GM18519 (cell line): ENCODE data around the gene MARCHF10.

Source experiments
- ATAC-seq: cut with Tn5 transposase; IDR thresholded peaks from one replicate; pipeline ENCODE4 v1.9.1; 2021; ENCODE audit warnings: mild to moderate bottlenecking, moderate library complexity; ENCODE audit not compliant: unreplicated experiment, low FRiP score

MARCHF10 gene

DNA sequence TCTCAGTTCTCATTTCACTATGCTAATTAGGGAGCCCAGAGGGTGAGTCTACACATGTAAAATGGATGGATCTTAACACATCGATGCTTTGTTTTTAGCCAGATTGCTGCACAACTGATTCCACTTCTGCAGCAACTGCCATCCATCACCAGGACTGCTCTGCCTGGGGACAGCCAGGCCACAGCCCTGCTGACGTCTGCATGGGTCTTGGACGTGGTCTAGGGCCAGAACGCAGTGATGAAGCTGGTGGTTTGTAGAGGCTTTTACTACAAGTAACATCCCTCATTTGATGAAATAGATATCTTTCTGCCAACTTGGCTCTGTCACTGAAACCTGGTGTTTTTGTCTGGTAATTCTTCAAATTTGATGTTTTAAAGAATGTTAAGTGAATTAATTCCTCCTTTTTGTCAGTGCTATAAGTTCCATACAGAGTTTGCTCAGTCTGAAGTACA, 50.6 kb downstream of the MARCHF10 start:
- ATAC-seq, result no peak

DNA sequence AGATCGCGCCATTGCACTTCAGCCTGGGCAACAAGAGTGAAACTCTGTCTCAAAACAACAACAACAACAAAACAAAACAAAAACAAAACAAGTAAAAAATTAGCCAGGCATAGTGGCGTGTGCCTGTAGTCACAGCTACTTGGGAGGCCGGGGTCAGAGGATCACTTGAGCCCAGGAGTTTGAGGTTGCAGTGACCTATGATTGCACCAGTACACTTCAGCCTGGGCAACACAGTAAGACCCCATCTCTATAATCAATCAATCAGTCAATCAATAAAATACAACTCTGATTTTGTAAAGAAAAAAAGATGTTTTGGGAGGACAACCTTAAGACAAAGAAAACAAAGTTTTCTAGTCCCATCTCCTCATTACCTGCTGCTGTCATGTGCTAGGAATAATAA, 51.9 kb downstream of the MARCHF10 start:
- ATAC-seq, result no peak

- ATAC-seq, result no peak
Measured at GRCh38 chr17:62755141-62755851, 52.8 kb downstream of the MARCHF10 start.

DNA sequence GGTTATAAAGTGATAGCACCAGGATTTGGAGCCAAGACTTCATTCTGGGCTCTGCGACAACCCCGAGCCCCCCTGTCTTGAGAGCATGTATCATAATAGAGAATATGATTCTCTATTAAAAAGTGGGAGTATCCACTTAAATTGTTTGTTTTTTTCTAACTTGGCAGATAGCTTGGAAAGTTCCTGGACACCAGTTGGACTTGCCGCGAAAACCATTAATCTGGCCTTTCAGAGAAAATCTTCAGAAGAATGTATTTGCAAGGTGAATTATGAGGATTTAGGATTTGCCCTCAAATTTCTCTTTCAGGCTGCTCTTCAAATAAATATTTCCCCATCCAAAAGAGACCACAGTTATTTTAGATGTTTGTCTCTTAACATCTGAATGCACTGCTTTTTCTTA, 53.5 kb downstream of the MARCHF10 start:
- no peak for ATAC-seq

DNA sequence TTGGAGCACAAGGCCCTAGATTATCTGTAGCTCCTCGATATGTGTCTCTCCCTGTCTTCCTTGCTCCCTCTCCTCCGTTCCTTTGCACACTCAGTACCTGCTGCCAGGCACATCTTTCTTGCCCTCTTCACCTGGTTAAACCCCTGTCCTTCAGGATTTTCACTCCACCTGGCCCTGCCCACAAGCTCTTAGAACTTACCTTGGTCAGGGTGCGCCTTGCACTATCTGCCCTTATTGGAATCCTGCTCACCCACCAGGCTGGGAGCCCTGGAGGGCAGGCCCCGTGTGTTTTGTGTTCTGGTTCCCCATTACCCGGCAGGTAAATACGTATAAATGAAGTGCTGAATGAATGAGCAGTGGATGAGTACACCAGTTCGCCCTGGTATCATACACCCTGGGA, 54.6 kb downstream of the MARCHF10 start:
- no peak for ATAC-seq

DNA sequence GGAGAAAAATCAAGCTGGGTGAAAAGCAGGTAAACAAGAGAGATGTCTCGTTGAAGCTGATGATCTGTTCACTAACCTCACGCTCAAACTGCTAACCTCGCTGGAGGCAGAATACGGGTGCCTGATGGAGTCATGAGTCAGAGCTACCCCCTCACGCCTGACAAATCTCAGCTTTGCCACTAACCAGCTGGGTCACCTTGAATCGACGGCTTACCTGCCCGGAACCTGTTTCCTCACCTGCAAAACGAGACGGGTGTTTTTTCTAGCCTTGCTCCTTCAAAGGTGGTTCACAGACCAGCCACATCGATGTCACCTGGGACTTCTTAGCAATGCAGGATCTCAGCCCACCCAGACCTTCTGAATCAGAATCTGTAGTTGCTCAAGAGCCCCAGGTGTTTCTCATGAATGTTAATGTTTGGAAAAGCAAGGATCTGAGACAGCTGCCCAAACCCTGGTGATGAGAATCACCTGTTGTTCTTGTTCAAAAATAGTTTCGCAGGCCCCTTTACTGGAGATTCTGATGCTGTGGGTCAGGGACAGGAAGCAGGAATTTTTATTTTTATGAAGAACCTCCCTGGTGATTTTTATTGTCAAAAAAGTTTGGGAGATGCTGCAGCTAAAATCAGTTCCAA, 56.9 kb downstream of the MARCHF10 start:
- no peak for ATAC-seq

DNA sequence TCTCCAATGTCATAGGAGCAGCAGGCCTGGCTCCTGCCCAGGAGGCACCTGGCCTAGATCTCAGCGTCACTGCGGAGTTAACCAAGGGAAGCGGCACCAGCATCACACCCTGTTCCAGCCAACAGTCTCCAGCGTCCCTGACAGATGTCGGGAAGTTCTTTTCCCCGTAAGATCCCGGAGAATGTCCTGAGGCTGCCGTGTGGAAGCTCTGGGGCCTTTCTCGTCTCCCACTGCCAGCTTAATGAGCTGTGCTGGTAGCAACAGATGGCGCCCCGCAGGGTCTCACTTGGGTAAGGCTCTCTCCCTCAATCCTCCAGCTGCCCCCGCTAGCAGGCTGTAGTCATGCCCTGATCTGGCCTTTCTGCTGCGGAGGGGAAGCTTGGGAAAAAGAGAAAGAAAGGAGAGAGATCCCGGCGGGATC, 57.5 kb downstream of the MARCHF10 start:
- no peak for ATAC-seq

- no peak for ATAC-seq
Measured at GRCh38 chr17:62749926-62750325, 58.2 kb downstream of the MARCHF10 start.

DNA sequence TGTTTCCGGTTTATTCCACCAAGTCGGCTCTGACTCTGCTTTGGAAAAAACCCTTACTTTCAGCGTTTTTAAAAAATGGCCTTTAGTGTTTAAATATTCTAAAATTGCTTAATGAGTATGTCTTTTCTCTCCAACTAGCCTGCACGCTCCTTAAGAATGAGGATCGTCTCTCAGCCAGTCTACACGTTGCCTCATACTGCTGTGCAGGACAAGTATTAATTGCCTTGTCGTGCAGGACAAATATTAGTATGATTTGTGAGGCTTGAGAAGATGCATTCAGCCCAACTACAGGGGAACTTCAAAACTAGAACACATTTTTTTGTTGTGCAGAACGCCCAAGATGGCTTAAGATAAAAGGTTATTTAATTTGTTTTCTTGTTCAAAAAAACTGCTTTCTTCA, 61.2 kb downstream of the MARCHF10 start:
- ATAC-seq, result no peak

- ATAC-seq, result no peak
Measured at GRCh38 chr17:62745806-62746205, 62.3 kb downstream of the MARCHF10 start.

GRCh38 chr17:62744259-62744658, 63.9 kb downstream of the MARCHF10 start:
- ATAC-seq, result no peak

- peak; percentile 76 for ATAC-seq
Measured at GRCh38 chr17:62741290-62741689, 66.8 kb downstream of the MARCHF10 start.

GRCh38 chr17:62739645-62740388, 68.3 kb downstream of the MARCHF10 start:
- ATAC-seq, result no peak

GRCh38 chr17:62738281-62738680, 69.8 kb downstream of the MARCHF10 start:
- ATAC-seq, result no peak

- ATAC-seq, result no peak
Measured at GRCh38 chr17:62737513-62737912, 70.6 kb downstream of the MARCHF10 start.

DNA sequence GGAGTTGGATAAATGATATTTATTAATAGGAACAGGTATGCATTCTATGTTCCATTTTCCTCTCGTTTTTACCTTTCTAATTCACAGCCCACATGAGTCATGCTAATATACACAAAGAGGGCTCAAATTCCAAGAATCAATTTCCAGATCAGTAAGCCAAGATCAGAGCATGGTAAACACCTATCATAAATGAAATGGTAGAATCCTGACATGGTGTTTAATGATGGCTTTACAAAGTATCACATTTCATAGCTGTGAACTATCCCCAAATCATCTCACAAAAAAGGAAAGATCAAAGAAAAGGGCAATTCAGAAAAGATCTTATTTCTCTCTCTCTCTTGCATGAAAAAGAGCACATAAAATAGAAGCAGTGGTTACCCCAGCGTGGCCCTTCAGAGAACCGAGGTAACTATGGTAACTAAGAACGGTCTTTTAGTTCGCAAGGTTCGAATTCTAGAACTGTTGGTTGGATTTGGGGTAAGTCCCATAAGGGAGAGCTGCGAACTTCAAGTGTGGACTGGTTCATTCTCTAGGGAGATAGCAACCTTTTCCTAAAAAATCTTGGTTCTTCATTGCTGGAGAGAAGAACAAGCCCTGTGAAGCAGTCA, 73.0 kb downstream of the MARCHF10 start:
- no peak for ATAC-seq

GRCh38 chr17:62732125-62732524, 76.0 kb downstream of the MARCHF10 start:
- no peak for ATAC-seq

DNA sequence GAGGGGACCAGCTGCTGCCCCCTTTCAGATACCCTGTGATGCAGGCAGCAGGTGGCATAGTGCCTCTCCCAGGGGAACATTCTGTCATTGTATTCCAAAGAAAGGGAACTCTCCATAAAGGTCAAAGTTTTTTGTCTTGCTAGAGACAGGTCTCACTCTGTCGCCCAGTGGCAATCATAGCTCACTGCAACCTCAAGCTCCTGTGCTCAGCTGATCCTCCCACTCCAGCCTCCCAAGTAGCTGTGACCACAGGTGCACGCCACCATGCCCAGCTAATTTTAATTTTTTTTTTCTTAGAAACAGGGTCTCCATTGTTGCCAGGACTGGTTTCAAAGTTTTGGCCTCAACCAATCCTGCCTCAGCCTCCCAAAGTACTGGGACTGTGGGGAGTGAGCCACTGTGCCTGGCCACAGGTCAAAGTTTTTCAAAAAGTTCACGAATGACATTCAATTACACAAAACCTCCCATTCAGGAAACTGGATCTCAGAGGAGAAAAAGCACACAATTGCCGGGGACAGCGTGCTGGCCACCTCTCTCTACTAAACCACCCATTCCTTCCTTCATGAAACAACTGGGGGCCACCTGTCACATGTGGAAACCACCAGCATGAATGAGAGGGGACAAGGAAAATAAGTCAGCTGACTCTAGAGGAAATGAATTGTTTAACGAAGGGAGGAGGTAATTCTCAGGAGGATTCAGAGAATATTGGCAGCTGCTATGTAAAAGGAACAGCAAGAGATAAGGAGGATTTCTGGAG, 80.0 kb downstream of the MARCHF10 start:
- ATAC-seq, result no peak

- ATAC-seq, result no peak
Measured at GRCh38 chr17:62725791-62726249, 82.3 kb downstream of the MARCHF10 start.

DNA sequence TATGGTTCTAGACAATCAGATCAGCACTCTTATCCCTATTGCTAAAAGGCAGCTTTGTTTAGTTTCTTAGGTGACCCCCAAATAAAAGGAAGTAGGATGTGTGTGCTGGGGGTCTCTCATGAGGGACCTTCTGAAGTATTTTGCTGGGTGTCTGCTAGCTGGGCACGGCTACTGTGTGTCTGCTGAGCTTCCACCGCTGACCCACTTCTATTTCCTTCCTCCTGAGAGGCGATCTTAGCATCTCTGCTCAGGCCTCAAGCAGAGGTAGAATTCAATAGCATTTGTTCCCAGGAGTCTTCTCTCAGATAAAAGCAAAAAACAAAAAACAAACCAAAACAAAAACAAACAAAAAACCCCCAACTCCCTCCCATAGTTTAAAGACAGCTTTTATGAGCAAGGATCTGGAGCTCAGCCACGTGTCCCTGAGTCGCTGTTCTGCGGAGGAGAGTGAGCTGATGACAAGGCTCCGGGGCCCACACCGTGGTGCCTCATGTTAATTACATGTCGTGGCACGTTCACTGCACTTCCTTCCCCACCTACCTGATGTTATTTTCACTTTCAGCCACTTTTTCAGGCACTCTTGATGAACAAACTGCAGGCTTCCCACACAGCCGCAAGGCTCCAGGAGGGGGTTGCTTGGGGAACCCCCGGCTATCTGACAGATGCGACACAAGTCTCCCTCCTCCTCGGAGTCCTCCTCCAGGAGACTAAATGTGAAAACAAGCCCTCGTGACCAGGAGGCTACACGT, 83.5 kb downstream of the MARCHF10 start:
- peak; percentile 91 for ATAC-seq
